Measurements from ENCODE around the gene NHP2.

Gene NHP2

GRCh38 chr5:178106086-178106485, 47.6 kb downstream of the NHP2 start:
- in situ Hi-C loops (cut with MboI; ENCODE audit: low sequenced_read_pairs, unreplicated experiment), result no loop called here
- no peak for DNase-seq (ENCODE audit: low spot score)
- TF ChIP-seq, protein P1, sequence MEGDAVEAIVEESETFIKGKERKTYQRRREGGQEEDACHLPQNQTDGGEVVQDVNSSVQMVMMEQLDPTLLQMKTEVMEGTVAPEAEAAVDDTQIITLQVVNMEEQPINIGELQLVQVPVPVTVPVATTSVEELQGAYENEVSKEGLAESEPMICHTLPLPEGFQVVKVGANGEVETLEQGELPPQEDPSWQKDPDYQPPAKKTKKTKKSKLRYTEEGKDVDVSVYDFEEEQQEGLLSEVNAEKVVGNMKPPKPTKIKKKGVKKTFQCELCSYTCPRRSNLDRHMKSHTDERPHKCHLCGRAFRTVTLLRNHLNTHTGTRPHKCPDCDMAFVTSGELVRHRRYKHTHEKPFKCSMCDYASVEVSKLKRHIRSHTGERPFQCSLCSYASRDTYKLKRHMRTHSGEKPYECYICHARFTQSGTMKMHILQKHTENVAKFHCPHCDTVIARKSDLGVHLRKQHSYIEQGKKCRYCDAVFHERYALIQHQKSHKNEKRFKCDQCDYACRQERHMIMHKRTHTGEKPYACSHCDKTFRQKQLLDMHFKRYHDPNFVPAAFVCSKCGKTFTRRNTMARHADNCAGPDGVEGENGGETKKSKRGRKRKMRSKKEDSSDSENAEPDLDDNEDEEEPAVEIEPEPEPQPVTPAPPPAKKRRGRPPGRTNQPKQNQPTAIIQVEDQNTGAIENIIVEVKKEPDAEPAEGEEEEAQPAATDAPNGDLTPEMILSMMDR (IDR thresholded peaks at IDR 0.05; ENCODE audit: borderline replicate concordance, control extremely low read depth, extremely low read depth, insufficient read depth, missing control alignments), result no peak

DNA sequence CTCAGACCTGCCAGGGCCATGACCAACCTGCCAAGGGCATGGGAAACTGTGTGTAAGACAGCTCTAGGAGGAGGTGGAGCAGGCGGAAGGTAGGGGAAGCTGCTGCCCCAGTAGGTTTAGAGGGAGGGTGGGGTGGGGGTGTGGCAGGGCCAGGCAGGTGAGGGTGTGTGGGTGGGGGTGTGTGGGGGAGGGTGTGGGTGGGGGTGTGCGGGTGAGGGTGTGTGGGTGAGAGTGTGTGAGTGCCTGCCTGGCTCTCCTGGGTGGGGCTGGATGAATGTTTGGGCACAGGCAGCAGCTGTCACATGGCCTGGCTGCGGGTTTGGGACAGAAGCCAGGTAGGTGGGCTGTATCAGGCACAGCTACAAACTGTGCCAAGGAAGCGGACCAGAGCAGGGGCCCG, 49.2 kb downstream of the NHP2 start:
- in situ Hi-C loops (cut with MboI; ENCODE audit: low sequenced_read_pairs, unreplicated experiment), result no loop called here
- no peak for DNase-seq (ENCODE audit: low spot score)

GRCh38 chr5:178103612-178104011, 50.1 kb downstream of the NHP2 start:
- no peak for DNase-seq (ENCODE audit: low spot score)
- TF ChIP-seq, protein P1 (IDR thresholded peaks at IDR 0.05; ENCODE audit: borderline replicate concordance, control extremely low read depth, extremely low read depth, insufficient read depth, missing control alignments), result no peak
- in situ Hi-C loops (cut with MboI; ENCODE audit: low sequenced_read_pairs, unreplicated experiment), result no loop called here

More for the DNA sequence above, 49.2 kb downstream of the NHP2 start:
- TF ChIP-seq, protein P1 (IDR thresholded peaks at IDR 0.05; ENCODE audit: borderline replicate concordance, control extremely low read depth, extremely low read depth, insufficient read depth, missing control alignments), result no peak
